ENCODE measurements around the gene SLC10A2. TPM values are rescaled to one million over a fixed set of nuclear protein-coding genes. Genes with fewer than 3 reads are reported as not detected.

The SLC10A2 gene
- total RNA-seq, 1 experiment from 2014 or later: not detected

- no peak for DNase-seq (ENCODE audit: low read depth in 1 of 2, low spot score in 2 of 2)
- Histone ChIP-seq H3K4me3 (no peak overlapping the region), H3K27me3 (replicated peaks) (peaks cover 3% of the 10 kb centered on the region; the same call in 1 of the 2 replicates), H3K27ac (no peak overlapping the region), H3K9me3 (replicated peaks) (no peaks in the 10 kb centered on the region), H3K36me3 (no peaks in the 10 kb centered on the region), H3K4me1 (replicated peaks) (no peaks in the 10 kb centered on the region)
These were observed 11.9 kb upstream of the SLC10A2 start for GRCh38 chr13:103078158-103078557.

GRCh38 chr13:103068836-103069235 lies 2.6 kb upstream of the SLC10A2 start:
- H3K4me3 ChIP-seq: no peak overlapping the region
- no peak for DNase-seq (ENCODE audit: low read depth in 1 of 2, low spot score in 2 of 2)
- H3K27me3 ChIP-seq (replicated peaks): no peaks in the 10 kb centered on the region
- H3K36me3 ChIP-seq: no peaks in the 10 kb centered on the region
- no peaks in the 10 kb centered on the region for H3K4me1 ChIP-seq (replicated peaks)
- no peaks in the 10 kb centered on the region for H3K9me3 ChIP-seq (replicated peaks)
- H3K27ac ChIP-seq: no peak overlapping the region

GRCh38 chr13:103067751-103068555 lies 1.7 kb upstream of the SLC10A2 start:
- Histone ChIP-seq H3K4me3 (no peak overlapping the region), H3K4me1 (replicated peaks) (no peaks in the 10 kb centered on the region), H3K27me3 (replicated peaks) (no peaks in the 10 kb centered on the region), H3K27ac (no peak overlapping the region), H3K9me3 (replicated peaks) (no peaks in the 10 kb centered on the region), H3K36me3 (no peaks in the 10 kb centered on the region)
- no peak for DNase-seq (ENCODE audit: low read depth in 1 of 2, low spot score in 2 of 2)

GRCh38 chr13:103066781-103067345 lies 646 bp upstream of the SLC10A2 start:
- Histone ChIP-seq H3K27ac (no peak overlapping the region), H3K9me3 (replicated peaks) (no peaks in the 10 kb centered on the region), H3K27me3 (replicated peaks) (no peaks in the 10 kb centered on the region), H3K36me3 (no peaks in the 10 kb centered on the region), H3K4me3 (no peak overlapping the region), H3K4me1 (replicated peaks) (no peaks in the 10 kb centered on the region)
- no peak for DNase-seq (ENCODE audit: low read depth in 1 of 2, low spot score in 2 of 2)

GRCh38 chr13:103063376-103063775 lies 2.8 kb downstream of the SLC10A2 start:
- no peak overlapping the region for H3K4me3 ChIP-seq
- no peaks in the 10 kb centered on the region for H3K27me3 ChIP-seq (replicated peaks)

GRCh38 chr13:103062079-103062478 lies 4.1 kb downstream of the SLC10A2 start:
- H3K4me3 ChIP-seq: no peak overlapping the region
- no peaks in the 10 kb centered on the region for H3K36me3 ChIP-seq
- H3K27ac ChIP-seq: no peak overlapping the region
- H3K4me1 ChIP-seq (replicated peaks): no peaks in the 10 kb centered on the region
- no peak for DNase-seq (ENCODE audit: low read depth in 1 of 2, low spot score in 2 of 2)
- H3K27me3 ChIP-seq (replicated peaks): no peaks in the 10 kb centered on the region
- H3K9me3 ChIP-seq (replicated peaks): peaks cover under 1% of the 10 kb centered on the region; the same call in 1 of the 2 replicates

More at GRCh38 chr13:103063376-103063775, 2.8 kb downstream of the SLC10A2 start:
- Histone ChIP-seq H3K9me3 (replicated peaks) (no peaks in the 10 kb centered on the region), H3K4me1 (replicated peaks) (no peaks in the 10 kb centered on the region), H3K36me3 (no peaks in the 10 kb centered on the region), H3K27ac (no peak overlapping the region)
- DNase-seq (ENCODE audit: low read depth in 1 of 2, low spot score in 2 of 2): no peak

- no peak overlapping the region for H3K27ac ChIP-seq
- no peaks in the 10 kb centered on the region for H3K36me3 ChIP-seq
- no peak for DNase-seq (ENCODE audit: low read depth in 1 of 2, low spot score in 2 of 2)
- no peaks in the 10 kb centered on the region for H3K27me3 ChIP-seq (replicated peaks)
- H3K4me3 ChIP-seq: no peak overlapping the region
- H3K9me3 ChIP-seq (replicated peaks): peaks cover 10% of the 10 kb centered on the region
- H3K4me1 ChIP-seq (replicated peaks): no peaks in the 10 kb centered on the region
These were observed 10.2 kb downstream of the SLC10A2 start for GRCh38 chr13:103056008-103056407.

- H3K4me3 ChIP-seq: no peak overlapping the region
- no peaks in the 10 kb centered on the region for H3K36me3 ChIP-seq
These were observed 11.1 kb downstream of the SLC10A2 start for GRCh38 chr13:103055166-103055565.

GRCh38 chr13:103046676-103047075 lies 19.5 kb downstream of the SLC10A2 start:
- no peak overlapping the region for H3K27ac ChIP-seq
- DNase-seq (ENCODE audit: low read depth in 1 of 2, low spot score in 2 of 2): no peak
- no peaks in the 10 kb centered on the region for H3K36me3 ChIP-seq
- no peaks in the 10 kb centered on the region for H3K4me1 ChIP-seq (replicated peaks)
- H3K9me3 ChIP-seq (replicated peaks): 0 out of 2 replicates have a peak, but pooled peaks cover 2% of the 10 kb centered on the region
- no peaks in the 10 kb centered on the region; the same call in 1 of the 2 replicates for H3K27me3 ChIP-seq (replicated peaks)
- no peak overlapping the region for H3K4me3 ChIP-seq

More at GRCh38 chr13:103055166-103055565, 11.1 kb downstream of the SLC10A2 start:
- no peak overlapping the region for H3K27ac ChIP-seq
- H3K9me3 ChIP-seq (replicated peaks): peaks cover 10% of the 10 kb centered on the region
- H3K27me3 ChIP-seq (replicated peaks): no peaks in the 10 kb centered on the region
- no peaks in the 10 kb centered on the region for H3K4me1 ChIP-seq (replicated peaks)
- no peak for DNase-seq (ENCODE audit: low read depth in 1 of 2, low spot score in 2 of 2)

- Histone ChIP-seq H3K27me3 (replicated peaks) (no peaks in the 10 kb centered on the region; the same call in 1 of the 2 replicates), H3K36me3 (no peaks in the 10 kb centered on the region), H3K9me3 (replicated peaks) (0 out of 2 replicates have a peak, but pooled peaks cover 2% of the 10 kb centered on the region), H3K27ac (no peak overlapping the region), H3K4me3 (no peak overlapping the region), H3K4me1 (replicated peaks) (no peaks in the 10 kb centered on the region)
- no peak for DNase-seq (ENCODE audit: low read depth in 1 of 2, low spot score in 2 of 2)
These were observed 22.2 kb downstream of the SLC10A2 start for GRCh38 chr13:103044056-103044455.

GRCh38 chr13:103040006-103040405 lies 26.2 kb downstream of the SLC10A2 start:
- H3K9me3 ChIP-seq (replicated peaks): no peaks in the 10 kb centered on the region
- no peak overlapping the region for H3K27ac ChIP-seq
- no peaks in the 10 kb centered on the region for H3K27me3 ChIP-seq (replicated peaks)
- no peaks in the 10 kb centered on the region for H3K4me1 ChIP-seq (replicated peaks)
- DNase-seq (ENCODE audit: low read depth in 1 of 2, low spot score in 2 of 2): no peak
- H3K4me3 ChIP-seq: no peak overlapping the region
- no peaks in the 10 kb centered on the region for H3K36me3 ChIP-seq

GRCh38 chr13:103039183-103039582 lies 27.0 kb downstream of the SLC10A2 start:
- no peaks in the 10 kb centered on the region for H3K4me1 ChIP-seq (replicated peaks)
- no peaks in the 10 kb centered on the region for H3K9me3 ChIP-seq (replicated peaks)
- no peaks in the 10 kb centered on the region for H3K27me3 ChIP-seq (replicated peaks)
- H3K36me3 ChIP-seq: no peaks in the 10 kb centered on the region
- no peak overlapping the region for H3K27ac ChIP-seq
- H3K4me3 ChIP-seq: no peak overlapping the region
- no peak for DNase-seq (ENCODE audit: low read depth in 1 of 2, low spot score in 2 of 2)

GRCh38 chr13:103036268-103036667 lies 29.9 kb downstream of the SLC10A2 start:
- H3K27me3 ChIP-seq (replicated peaks): no peaks in the 10 kb centered on the region
- DNase-seq (ENCODE audit: low read depth in 1 of 2, low spot score in 2 of 2): no peak
- H3K9me3 ChIP-seq (replicated peaks): no peaks in the 10 kb centered on the region
- H3K36me3 ChIP-seq: no peaks in the 10 kb centered on the region
- no peak overlapping the region for H3K4me3 ChIP-seq
- H3K27ac ChIP-seq: no peak overlapping the region
- no peaks in the 10 kb centered on the region for H3K4me1 ChIP-seq (replicated peaks)

- DNase-seq (ENCODE audit: low read depth in 1 of 2, low spot score in 2 of 2): no peak
- Histone ChIP-seq H3K36me3 (no peaks in the 10 kb centered on the region), H3K4me3 (no peak overlapping the region), H3K27ac (no peak overlapping the region), H3K4me1 (replicated peaks) (no peaks in the 10 kb centered on the region), H3K9me3 (replicated peaks) (no peaks in the 10 kb centered on the region), H3K27me3 (replicated peaks) (no peaks in the 10 kb centered on the region)
These were observed 32.2 kb downstream of the SLC10A2 start for GRCh38 chr13:103033999-103034398.

Measured in SJSA1 (cell line).